GM12878 (cell line): ENCODE results near the gene ZNF75A. TPM values are rescaled to one million over a fixed set of nuclear protein-coding genes. Genes with fewer than 3 reads are reported as not detected.

Experiments
- ATAC-seq: fragments of 200-7000 bp; cut with Tn5 transposase; 3 replicates; pipeline ENCODE4 v1.9.1; 2020; ENCODE audit warnings: mild to moderate bottlenecking, moderate library complexity
- BruUV-seq: library from RNA; stranded (reverse); fragments of 400-500 nt; replicated peaks from 2 replicates; lab custom pipeline; 2021; lab: Mats Ljungman, UMichigan
- CTCF ChIA-PET: fragments of 300-600 bp; sonication (Branson Sonifier 250); formaldehyde crosslinking; extraction: SDS; loops from one replicate; lab custom pipeline; 2021; ENCODE audit warnings: inconsistent platforms; lab: Yijun Ruan, JAX
- POLR2A ChIA-PET: fragments of 350-600 bp; formaldehyde crosslinking; extraction: SDS; loops from one replicate; lab custom pipeline; 2021; ENCODE audit warnings: inconsistent platforms; lab: Charles Lee
- RAD21 ChIA-PET: fragments of 300-600 bp; sonication (Branson Sonifier 250); formaldehyde crosslinking; loops from one replicate; lab custom pipeline; 2023; ENCODE audit warnings: antibody characterized with exemption; ENCODE audit not compliant: unreplicated experiment; lab: Charles Lee
- SMC1A ChIA-PET: fragments of 300-600 bp; sonication (Branson Sonifier 250); formaldehyde crosslinking; loops from one replicate; lab custom pipeline; 2023; ENCODE audit not compliant: unreplicated experiment, uncharacterized antibody; lab: Charles Lee
- DNase-seq: peaks from one replicate; pipeline ENCODE4 v3.0.0-alpha.2; 2011; ENCODE audit warnings: low read depth, low spot score
- FAIRE-seq: peaks from 3 replicates; lab custom pipeline; 2011; peaks lifted over from hg19 to GRCh38; lab: Jason Lieb, UNC
- H2AFZ ChIP-seq: 2 replicates; pipeline ENCODE4 v1.6.0; 2011; ENCODE audit warnings: low read depth, low read length, control low read depth; ENCODE audit not compliant: control insufficient read depth
- H3K27ac ChIP-seq: 2 replicates; pipeline ENCODE4 v1.5.1; 2011; ENCODE audit warnings: control low read depth; ENCODE audit not compliant: control insufficient read depth, insufficient read depth
- H3K27me3 ChIP-seq, 2 experiments: replicated peaks in 1 of 2; 2 replicates each; pipeline versions ENCODE4 v1.6.0 to v1.6.1; 2011; ENCODE audit warnings: low read length in 1 of 2; ENCODE audit not compliant: control insufficient read depth in 2 of 2, insufficient read depth in 2 of 2
- H3K36me3 ChIP-seq, 2 experiments: 2 replicates each; pipeline ENCODE4 v1.5.1; 2011; ENCODE audit warnings: low read length in 1 of 2; ENCODE audit not compliant: control insufficient read depth in 2 of 2, insufficient read depth in 2 of 2
- H3K4me1 ChIP-seq: 2 replicates; pipeline ENCODE4 v1.6.1; 2011; ENCODE audit warnings: mild to moderate bottlenecking, low read length, moderate library complexity, mixed read lengths; ENCODE audit not compliant: control insufficient read depth, insufficient read depth
- H3K4me2 ChIP-seq: 2 replicates; pipeline ENCODE4 v1.6.0; 2011; ENCODE audit warnings: control low read depth; ENCODE audit not compliant: control insufficient read depth, insufficient read depth
- H3K4me3 ChIP-seq: fragments of 200-600 bp; sonication (generic); 2 replicates; pipeline ENCODE4 v1.5.1; 2016
- H3K79me2 ChIP-seq: 2 replicates; pipeline ENCODE4 v1.6.0; 2011; ENCODE audit warnings: low read length; ENCODE audit not compliant: control insufficient read depth, insufficient read depth
- H3K9ac ChIP-seq: 2 replicates; pipeline ENCODE4 v1.8.0; 2011; ENCODE audit warnings: low read length, control low read depth, mixed read lengths; ENCODE audit not compliant: control insufficient read depth, insufficient read depth
- H3K9me3 ChIP-seq: replicated peaks from 3 replicates; pipeline ENCODE4 v1.5.1; 2011; ENCODE audit warnings: mild to moderate bottlenecking, low read length; ENCODE audit not compliant: control insufficient read depth, insufficient read depth
- H4K20me1 ChIP-seq: 2 replicates; pipeline ENCODE4 v1.6.0; 2011; ENCODE audit not compliant: control insufficient read depth, insufficient read depth
- BRCA1 ChIP-seq: IDR thresholded peaks from 2 replicates; pipeline ENCODE4 v1.6.1; 2011; ENCODE audit warnings: low read depth, low read length, improper control_type of control experiment
- CBX5 ChIP-seq: sonication (generic); IDR thresholded peaks from 2 replicates; pipeline ENCODE4 v1.6.1; 2016; ENCODE audit warnings: low read depth, moderate library complexity, mild to moderate bottlenecking, inconsistent platforms
- JUNB ChIP-seq: IDR thresholded peaks from 2 replicates; pipeline ENCODE4 v1.6.1; 2016; ENCODE audit warnings: antibody characterized with exemption, mild to moderate bottlenecking
- KLF5 ChIP-seq: fragments of 450-650 bp; IDR thresholded peaks from 2 replicates; pipeline ENCODE4 v1.6.1; 2014; ENCODE audit warnings: mild to moderate bottlenecking; ENCODE audit not compliant: partially characterized antibody
- MYB ChIP-seq: fragments of 150-350 bp; IDR thresholded peaks from 2 replicates; pipeline ENCODE4 v1.6.1; 2014; ENCODE audit warnings: mild to moderate bottlenecking, low read depth, low read length, borderline replicate concordance
- NBN ChIP-seq: fragments of 450-650 bp; IDR thresholded peaks from 2 replicates; pipeline ENCODE4 v1.6.1; 2016
- PAX5 ChIP-seq: IDR thresholded peaks from 2 replicates; pipeline ENCODE4 v1.6.1; 2011; ENCODE audit warnings: low read depth, low read length, borderline replicate concordance
- WGBS: methylation state at CpG from one replicate; pipeline ENCODE4 v1.1.6; 2016; ENCODE audit warnings: low lambda C conversion rate; ENCODE audit not compliant: insufficient replicate concordance, insufficient coverage; ENCODE audit errors: missing lambda C conversion rate; 5-methylcytosine and 5-hydroxymethylcytosine counted together
- in situ Hi-C: fragments of 300-500 bp; cut with MboI; formaldehyde crosslinking; loops from 9 replicates; pipeline ENCODE4 v1.14.3; 2018; ENCODE audit warnings: mixed read lengths
- intact Hi-C: fragments of 100-400 bp; cut with micrococcal nuclease; formaldehyde crosslinking; loops from one replicate; pipeline ENCODE4 v1.14.2; 2022; ENCODE audit not compliant: unreplicated experiment
- polyA plus RNA-seq, 11 experiments: library from polyadenylated mRNA; depleted of rRNA in 4 of 11; unstranded in 6 of 11; stranded (reverse) in 5 of 11; fragments of >200 nt; fragmentation: Nextera tagmentation in 4 of 11; fragmentation: Illumina TruSeq in 1 of 11; extraction: Ambion mirVana in 4 of 11; extraction: Trizol in 1 of 11; gene quantifications; 1 replicate in 1 of 11; 2 replicates in 10 of 11; pipeline versions ENCODE4 v1.2.1 to v1.2.3, GENCODE V29; 2011 to 2016; ENCODE audit warnings: inconsistent platforms in 2 of 11, missing spikeins in 2 of 11, low read depth in 1 of 11
- total RNA-seq, 4 experiments: library from RNA; depleted of rRNA in 3 of 4; stranded (reverse); fragments of >200 nt in 3 of 4; fragmentation: Illumina TruSeq in 1 of 4; extraction: Trizol in 1 of 4; gene quantifications; 2 replicates each; pipeline versions ENCODE4 v1.2.1 to v1.2.3, GENCODE V29; 2013 to 2021
- TF ChIP-seq, protein P1 (sequence below): IDR thresholded peaks from 2 replicates; pipeline ENCODE4 v1.6.1; 2012; ENCODE audit warnings: low read depth, low read length, improper control_type of control experiment
- TF ChIP-seq, protein P2 (sequence below): fragments of 150-350 bp; IDR thresholded peaks from 2 replicates; pipeline ENCODE4 v1.6.1; 2014; ENCODE audit warnings: mild to moderate bottlenecking, low read depth, low read length

Gene ZNF75A
- total and polyA plus RNA-seq, 10 of the 15 experiments (the other 5 are each of a cell fraction or from before 2014, with no cell fraction given): 7.4 to 21.2 (median 16.1) TPM

DNA sequence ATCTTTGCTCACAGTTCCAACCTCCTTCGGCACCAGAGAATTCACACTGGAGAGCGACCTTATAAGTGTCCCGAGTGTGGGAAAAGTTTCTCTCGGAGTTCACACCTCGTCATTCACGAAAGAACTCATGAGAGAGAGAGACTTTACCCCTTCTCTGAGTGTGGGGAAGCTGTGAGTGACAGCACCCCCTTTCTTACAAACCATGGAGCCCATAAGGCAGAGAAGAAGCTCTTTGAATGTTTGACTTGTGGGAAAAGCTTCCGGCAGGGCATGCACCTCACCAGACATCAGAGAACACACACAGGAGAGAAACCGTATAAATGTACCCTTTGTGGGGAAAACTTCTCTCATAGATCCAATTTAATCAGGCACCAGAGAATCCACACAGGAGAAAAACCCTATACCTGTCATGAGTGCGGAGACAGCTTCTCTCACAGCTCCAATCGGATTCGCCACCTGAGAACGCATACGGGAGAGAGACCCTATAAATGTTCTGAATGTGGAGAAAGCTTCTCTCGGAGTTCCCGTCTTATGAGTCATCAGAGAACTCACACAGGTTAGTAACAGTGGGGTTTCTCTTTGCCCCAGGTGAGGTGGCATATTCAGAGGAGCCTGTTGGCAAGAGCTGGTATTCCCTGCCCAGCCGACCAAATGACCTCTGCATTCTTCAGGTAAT lies 15.2 kb upstream of the ZNF75A start:
- intact Hi-C loops: loop anchor here (10.0 kb wide), 1 partner anchor 115 kb away; the partner anchor contains the start of genes ZNF174 and ZSCAN32
- Histone ChIP-seq H3K4me3 (no peak overlapping the region), H4K20me1 (no peaks in the 10 kb centered on the region), H3K4me1 (no peaks in the 10 kb centered on the region), H3K4me2 (no peak overlapping the region), H3K27me3 (no peaks in the 10 kb centered on the region), H3K9me3 (peaks cover 66% of the 10 kb centered on the region), H3K27ac (no peak overlapping the region), H2AFZ (no peak overlapping the region), H3K79me2 (peaks cover 14% of the 10 kb centered on the region), H3K36me3 (peaks cover 19 to 41% of the 10 kb centered on the region in 2 experiments), H3K9ac (no peak overlapping the region)
- ChIA-PET POLR2A (no interaction called here), CTCF (no interaction called here), SMC1A (no interaction called here), RAD21 (no interaction called here)
- FAIRE-seq (no peak), DNase-seq (no peak), ATAC-seq (no peak)
- BruUV-seq: no TSS peak
- peak; percentile 64 for TF ChIP-seq KLF5
- TF ChIP-seq, protein P1, sequence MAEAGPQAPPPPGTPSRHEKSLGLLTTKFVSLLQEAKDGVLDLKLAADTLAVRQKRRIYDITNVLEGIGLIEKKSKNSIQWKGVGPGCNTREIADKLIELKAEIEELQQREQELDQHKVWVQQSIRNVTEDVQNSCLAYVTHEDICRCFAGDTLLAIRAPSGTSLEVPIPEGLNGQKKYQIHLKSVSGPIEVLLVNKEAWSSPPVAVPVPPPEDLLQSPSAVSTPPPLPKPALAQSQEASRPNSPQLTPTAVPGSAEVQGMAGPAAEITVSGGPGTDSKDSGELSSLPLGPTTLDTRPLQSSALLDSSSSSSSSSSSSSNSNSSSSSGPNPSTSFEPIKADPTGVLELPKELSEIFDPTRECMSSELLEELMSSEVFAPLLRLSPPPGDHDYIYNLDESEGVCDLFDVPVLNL: no peak
- no peak for TF ChIP-seq MYB
- no peak for TF ChIP-seq JUNB
- no peak for TF ChIP-seq BRCA1
- no peak for TF ChIP-seq NBN
- peak; percentile 79; the same call in 1 of the 2 replicates for TF ChIP-seq CBX5
- TF ChIP-seq, protein P2, sequence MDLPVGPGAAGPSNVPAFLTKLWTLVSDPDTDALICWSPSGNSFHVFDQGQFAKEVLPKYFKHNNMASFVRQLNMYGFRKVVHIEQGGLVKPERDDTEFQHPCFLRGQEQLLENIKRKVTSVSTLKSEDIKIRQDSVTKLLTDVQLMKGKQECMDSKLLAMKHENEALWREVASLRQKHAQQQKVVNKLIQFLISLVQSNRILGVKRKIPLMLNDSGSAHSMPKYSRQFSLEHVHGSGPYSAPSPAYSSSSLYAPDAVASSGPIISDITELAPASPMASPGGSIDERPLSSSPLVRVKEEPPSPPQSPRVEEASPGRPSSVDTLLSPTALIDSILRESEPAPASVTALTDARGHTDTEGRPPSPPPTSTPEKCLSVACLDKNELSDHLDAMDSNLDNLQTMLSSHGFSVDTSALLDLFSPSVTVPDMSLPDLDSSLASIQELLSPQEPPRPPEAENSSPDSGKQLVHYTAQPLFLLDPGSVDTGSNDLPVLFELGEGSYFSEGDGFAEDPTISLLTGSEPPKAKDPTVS: no peak
- no peak for TF ChIP-seq PAX5
- in situ Hi-C loops: no loop called here
- WGBS: 98% methylated on average over 16 of the region's 16 CpGs
